Left lung (tissue), 10 donors: ENCODE data around the gene ITGA8. TPM values are rescaled to one million over a fixed set of nuclear protein-coding genes. Genes with fewer than 3 reads are reported as not detected.
"Not testable (repeated sequence)": the region's sequence is repeated elsewhere in the genome, so short reads cannot be mapped to it uniquely, and the experiment has no call there.

Experiments used
- ATAC-seq: fragments of 200-7000 bp; cut with Tn5 transposase; one replicate; pipeline ENCODE4 v1.9.1; 2020; ENCODE audit warnings: moderate library complexity
- DNase-seq, 4 donors: peaks; one replicate each; pipeline ENCODE4 v3.0.0-alpha.2; 2013 to 2020
- H3K27ac ChIP-seq, 2 donors: fragments of 200-600 bp; sonication (generic) in 1 of 2; one replicate each; pipeline versions ENCODE4 v1.5.0 to v1.8.0; 2020 to 2021
- H3K27me3 ChIP-seq, 2 donors: fragments of 200-600 bp; sonication (generic) in 1 of 2; one replicate each; pipeline versions ENCODE4 v1.5.0 to v1.8.0; 2020 to 2021
- H3K36me3 ChIP-seq, 2 donors: fragments of 200-600 bp; sonication (generic) in 1 of 2; one replicate each; pipeline versions ENCODE4 v1.5.0 to v1.8.0; 2020 to 2021
- H3K4me1 ChIP-seq, 2 donors: fragments of 200-600 bp; one replicate each; pipeline ENCODE4 v1.8.0; 2021
- H3K4me3 ChIP-seq, 2 donors: fragments of 200-600 bp; sonication (generic) in 1 of 2; one replicate each; pipeline versions ENCODE4 v1.5.0 to v1.8.0; 2020 to 2021; ENCODE audit warnings: mild to moderate bottlenecking in 1 of 2
- H3K9me3 ChIP-seq, 2 donors: fragments of 200-600 bp; sonication (generic) in 1 of 2; one replicate each; pipeline versions ENCODE4 v1.5.0 to v1.8.0; 2020 to 2021
- intact Hi-C, 2 donors: fragments of 100-400 bp; cut with DNase I; formaldehyde crosslinking; loops; one replicate each; pipeline versions ENCODE4 v1.11.2 to v1.14.2; 2022
- polyA plus RNA-seq, 6 donors: library from polyadenylated mRNA; unstranded; fragments of 120-200 nt; gene quantifications; one replicate each; pipeline ENCODE4 v1.2.1, GENCODE V29; 2013; ENCODE audit not compliant: insufficient read length in 6 of 6
- total RNA-seq, 2 donors: library from RNA; stranded (reverse); fragmentation: NEBNext Ultra II Directional; extraction: Animal tissue kit (Norgen Biotek cat#: 25700); gene quantifications; one replicate each; pipeline ENCODE4 v1.2.1, GENCODE V29; 2021
- TF ChIP-seq, protein P1 (sequence below), 2 donors: fragments of 200-600 bp; sonication (generic) in 1 of 2; IDR thresholded peaks; one replicate each; pipeline versions ENCODE4 v1.5.0 to v1.8.0; 2021; ENCODE audit warnings: antibody characterized with exemption in 2 of 2
- donor health status: DM: no; HTN: yes; CAD: no.
- donor health status: DM: no; HTN: no; CAD: no.

Gene ITGA8
- total and polyA plus RNA-seq, 8 donors = 23.7 to 83.3 (median 67.3) TPM

DNA sequence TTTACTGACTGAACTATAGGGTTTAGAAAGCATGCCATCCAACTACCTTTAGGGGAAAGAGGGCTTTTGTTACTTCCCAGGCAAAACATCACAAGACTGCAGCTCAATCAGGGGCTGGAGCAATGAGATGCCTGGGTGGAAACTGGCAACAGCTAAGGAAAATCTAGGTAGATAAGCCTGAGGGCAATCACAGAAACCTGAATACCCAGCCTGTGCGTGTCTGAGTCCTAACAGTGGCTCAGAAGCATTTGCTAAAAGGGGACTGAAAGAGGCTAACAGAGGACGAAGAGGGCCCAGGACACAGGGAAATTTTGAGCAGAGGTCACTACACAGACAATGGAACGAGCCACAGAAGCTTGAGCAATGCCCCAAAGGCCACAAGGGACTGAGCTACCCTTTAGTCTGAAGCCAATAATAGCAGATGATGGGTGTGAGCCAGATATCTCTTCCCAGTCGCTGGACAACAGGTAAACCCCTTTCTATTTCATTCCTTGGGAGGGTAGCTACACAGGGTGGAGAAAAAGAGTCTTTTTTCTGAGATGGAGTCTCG, 79.1 kb downstream of the ITGA8 start:
- DNase-seq = no peak
- H3K4me3 ChIP-seq = no peak overlapping the region
- no peak for ATAC-seq
- no peaks in the 10 kb centered on the region for H3K9me3 ChIP-seq
- H3K36me3 ChIP-seq = no peaks in the 10 kb centered on the region
- no peaks in the 10 kb centered on the region for H3K4me1 ChIP-seq
- H3K27me3 ChIP-seq = no peaks in the 10 kb centered on the region
- intact Hi-C loops = no loop called here
- TF ChIP-seq, protein P1, sequence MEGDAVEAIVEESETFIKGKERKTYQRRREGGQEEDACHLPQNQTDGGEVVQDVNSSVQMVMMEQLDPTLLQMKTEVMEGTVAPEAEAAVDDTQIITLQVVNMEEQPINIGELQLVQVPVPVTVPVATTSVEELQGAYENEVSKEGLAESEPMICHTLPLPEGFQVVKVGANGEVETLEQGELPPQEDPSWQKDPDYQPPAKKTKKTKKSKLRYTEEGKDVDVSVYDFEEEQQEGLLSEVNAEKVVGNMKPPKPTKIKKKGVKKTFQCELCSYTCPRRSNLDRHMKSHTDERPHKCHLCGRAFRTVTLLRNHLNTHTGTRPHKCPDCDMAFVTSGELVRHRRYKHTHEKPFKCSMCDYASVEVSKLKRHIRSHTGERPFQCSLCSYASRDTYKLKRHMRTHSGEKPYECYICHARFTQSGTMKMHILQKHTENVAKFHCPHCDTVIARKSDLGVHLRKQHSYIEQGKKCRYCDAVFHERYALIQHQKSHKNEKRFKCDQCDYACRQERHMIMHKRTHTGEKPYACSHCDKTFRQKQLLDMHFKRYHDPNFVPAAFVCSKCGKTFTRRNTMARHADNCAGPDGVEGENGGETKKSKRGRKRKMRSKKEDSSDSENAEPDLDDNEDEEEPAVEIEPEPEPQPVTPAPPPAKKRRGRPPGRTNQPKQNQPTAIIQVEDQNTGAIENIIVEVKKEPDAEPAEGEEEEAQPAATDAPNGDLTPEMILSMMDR (IDR thresholded peaks at IDR 0.05) = no peak
- no peak overlapping the region for H3K27ac ChIP-seq

DNA sequence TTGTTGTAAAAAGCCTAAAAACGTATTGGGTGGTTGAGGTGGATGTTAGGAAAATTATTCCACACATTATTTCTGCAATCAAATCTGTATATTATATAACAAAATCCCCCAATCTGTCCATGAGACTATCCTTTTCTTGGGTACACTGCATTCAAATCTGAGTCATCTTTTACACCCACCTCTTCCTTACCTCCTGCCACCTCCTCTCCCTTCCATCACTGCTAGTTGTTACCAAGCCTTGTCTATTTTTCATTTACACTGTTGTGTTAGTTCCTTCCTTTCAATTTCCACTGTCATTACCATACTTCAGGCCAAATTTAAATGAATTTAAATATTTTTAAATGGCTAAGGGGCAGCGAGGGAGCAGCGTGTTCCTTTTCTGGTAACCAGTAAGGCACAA, 83.3 kb downstream of the ITGA8 start:
- Histone ChIP-seq H3K27me3 (no peaks in the 10 kb centered on the region), H3K27ac (no peak overlapping the region), H3K9me3 (no peaks in the 10 kb centered on the region), H3K4me3 (no peak overlapping the region), H3K4me1 (no peaks in the 10 kb centered on the region), H3K36me3 (no peaks in the 10 kb centered on the region)
- DNase-seq (no peak), ATAC-seq (no peak)
- TF ChIP-seq, protein P1 (IDR thresholded peaks at IDR 0.05) = no peak
- intact Hi-C loops = no loop called here

DNA sequence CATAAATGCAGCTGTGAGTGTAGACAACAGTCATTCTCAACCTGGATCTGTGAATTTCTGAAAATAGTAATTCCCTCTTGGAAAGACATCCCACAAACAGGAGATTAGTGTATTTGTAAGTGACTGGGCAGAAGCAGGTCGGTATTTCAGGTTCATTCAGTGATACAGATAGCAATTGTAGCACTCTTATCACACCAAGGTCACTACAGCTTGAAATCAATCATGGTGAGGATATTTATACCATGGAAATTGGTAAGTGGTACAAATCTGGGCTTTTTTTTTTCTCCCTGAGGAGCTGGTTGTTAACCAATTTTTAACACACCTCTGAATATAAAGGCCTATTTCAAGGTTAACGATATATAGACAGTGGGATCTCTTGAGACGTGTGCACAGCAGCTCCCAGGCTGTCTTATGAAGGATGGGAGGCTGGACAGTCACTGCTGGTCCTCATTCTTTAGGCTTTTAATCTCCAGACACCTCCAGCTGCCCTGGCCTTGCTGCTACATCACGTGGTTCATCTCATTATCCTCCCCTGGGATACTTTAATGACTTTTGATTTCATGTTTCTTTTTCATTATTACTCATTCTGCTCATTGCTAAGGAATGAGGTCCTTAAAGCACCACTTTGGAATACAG, 87.1 kb downstream of the ITGA8 start:
- Histone ChIP-seq H3K4me3 (no peak overlapping the region), H3K27ac (no peak overlapping the region), H3K27me3 (no peaks in the 10 kb centered on the region), H3K9me3 (no peaks in the 10 kb centered on the region), H3K36me3 (no peaks in the 10 kb centered on the region), H3K4me1 (no peaks in the 10 kb centered on the region)
- no peak for DNase-seq
- TF ChIP-seq, protein P1 (IDR thresholded peaks at IDR 0.05) = no peak
- no peak for ATAC-seq
- intact Hi-C loops = no loop called here

DNA sequence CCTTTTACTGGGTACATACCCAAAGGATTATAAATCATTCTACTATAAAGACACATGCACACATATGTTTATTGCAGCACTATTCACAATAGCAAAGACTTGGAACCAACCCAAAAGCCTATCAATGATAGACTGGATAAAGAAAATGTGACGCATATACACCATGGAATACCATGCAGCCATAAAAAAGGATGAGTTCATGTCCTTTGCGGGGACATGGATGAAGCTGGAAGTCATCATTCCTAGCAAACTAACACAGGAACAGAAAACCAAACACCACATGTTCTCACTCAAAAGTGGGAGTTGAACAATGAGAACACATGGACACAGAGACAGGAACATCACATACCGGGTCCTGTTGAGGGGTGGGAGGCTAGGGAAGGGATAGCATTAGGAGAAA, 88.5 kb downstream of the ITGA8 start:
- H3K9me3 ChIP-seq, H3K4me3 ChIP-seq, DNase-seq, ATAC-seq, H3K36me3 ChIP-seq, intact Hi-C loops, H3K27ac ChIP-seq, H3K4me1 ChIP-seq, H3K27me3 ChIP-seq: not testable (repeated sequence)

DNA sequence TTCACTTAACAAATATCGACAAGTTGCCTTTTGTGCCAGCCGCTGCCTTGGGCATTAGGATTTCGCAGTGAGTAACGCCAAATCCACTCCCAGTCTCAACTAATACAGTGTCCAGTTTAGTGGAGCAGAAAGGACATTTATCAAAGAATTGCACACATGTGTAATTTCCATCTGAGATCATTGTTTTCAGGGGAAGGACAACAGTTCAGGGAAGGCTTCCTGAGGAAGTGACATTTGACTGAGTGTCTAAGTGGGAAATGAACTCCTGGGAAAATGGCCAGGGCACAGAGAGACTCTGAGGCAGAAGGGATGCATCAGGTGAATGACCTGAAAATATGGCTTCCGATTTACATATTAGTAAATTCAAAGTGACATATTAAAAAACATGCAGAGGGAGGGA, 89.4 kb downstream of the ITGA8 start:
- intact Hi-C loops = no loop called here
- no peak for DNase-seq

More for the DNA sequence above, 89.4 kb downstream of the ITGA8 start:
- H3K4me3 ChIP-seq = no peak overlapping the region
- H3K36me3 ChIP-seq = no peaks in the 10 kb centered on the region
- H3K27ac ChIP-seq = no peak overlapping the region
- no peaks in the 10 kb centered on the region for H3K4me1 ChIP-seq
- TF ChIP-seq, protein P1 (IDR thresholded peaks at IDR 0.05) = no peak
- no peaks in the 10 kb centered on the region for H3K9me3 ChIP-seq
- no peaks in the 10 kb centered on the region for H3K27me3 ChIP-seq
- ATAC-seq = no peak
